Stimulated activated naive CD8-positive, alpha-beta T cell treated with anti-CD3 and anti-CD28 coated beads, Interleukin-15, Interleukin-2, amounts not matched to agents 100 ng/mL and 50 ng/mL, for 24 hours (primary cell): Measurements from ENCODE around the gene ISCA1.

Experiments
- H3K27ac Mint-ChIP-seq: one replicate; pipeline ENCODE4 v1.8.0; 2021; ENCODE audit warnings: mild to moderate bottlenecking, mixed read lengths
- H3K27me3 Mint-ChIP-seq: one replicate; pipeline ENCODE4 v1.8.0; 2021; ENCODE audit warnings: mixed read lengths
- H3K36me3 Mint-ChIP-seq: one replicate; pipeline ENCODE4 v1.8.0; 2021; ENCODE audit warnings: low read depth, mixed read lengths
- H3K4me1 Mint-ChIP-seq: one replicate; pipeline ENCODE4 v1.8.0; 2021; ENCODE audit warnings: low read depth, mixed read lengths
- H3K4me3 Mint-ChIP-seq: one replicate; pipeline ENCODE4 v1.8.0; 2021; ENCODE audit warnings: mild to moderate bottlenecking, mixed read lengths
- H3K9me3 Mint-ChIP-seq: one replicate; pipeline ENCODE4 v1.8.0; 2021; ENCODE audit warnings: mixed read lengths

The ISCA1 gene

DNA sequence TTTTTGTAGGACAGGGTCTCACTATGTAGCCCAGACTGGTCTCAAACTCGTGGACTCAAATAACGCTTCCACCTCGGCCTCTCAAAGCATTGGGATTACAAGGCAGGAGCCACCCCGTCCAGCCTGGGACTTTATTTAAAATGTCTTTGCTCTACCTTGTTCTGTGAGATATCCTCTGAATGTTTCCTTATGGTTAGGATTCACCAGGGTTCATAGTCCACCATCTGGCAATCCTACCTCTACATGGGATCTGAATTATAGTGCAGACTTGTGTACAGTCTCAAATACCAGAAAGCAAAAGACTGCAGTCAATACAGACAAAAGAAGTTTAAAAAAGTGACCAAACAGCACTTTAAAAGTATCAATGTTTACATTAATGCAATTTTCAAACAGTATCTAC, 10.1 kb downstream of the ISCA1 start:
- Mint-ChIP-seq H3K27me3 (no peaks in the 10 kb centered on the region), H3K9me3 (no peaks in the 10 kb centered on the region), H3K4me1 (peaks cover 7% of the 10 kb centered on the region), H3K4me3 (no peak overlapping the region), H3K27ac (no peak overlapping the region), H3K36me3 (peaks cover 46% of the 10 kb centered on the region)

DNA sequence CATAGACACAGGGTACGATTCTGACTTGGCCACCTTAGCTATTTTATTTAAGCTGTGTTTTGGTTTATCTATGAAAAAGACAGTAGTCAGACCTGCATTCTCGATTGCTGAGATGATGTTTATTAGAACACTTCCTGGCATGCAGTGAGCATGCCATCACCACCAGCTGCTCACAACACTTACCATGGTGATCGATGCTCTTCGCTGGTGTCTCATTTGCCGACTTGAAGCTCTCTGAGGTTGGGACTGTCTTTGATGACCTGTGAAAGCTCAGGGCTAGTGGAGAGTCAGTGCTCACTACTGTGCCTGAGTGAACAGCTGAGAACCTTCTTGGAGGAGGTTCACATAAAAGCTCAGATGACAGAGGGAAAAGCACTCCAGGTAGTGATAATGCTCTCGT, 18.5 kb downstream of the ISCA1 start:
- no peak overlapping the region for H3K27ac Mint-ChIP-seq
- no peaks in the 10 kb centered on the region for H3K9me3 Mint-ChIP-seq
- H3K27me3 Mint-ChIP-seq, result no peaks in the 10 kb centered on the region
- H3K4me1 Mint-ChIP-seq, result peaks cover 7% of the 10 kb centered on the region
- peaks cover 38% of the 10 kb centered on the region for H3K36me3 Mint-ChIP-seq
- no peak overlapping the region for H3K4me3 Mint-ChIP-seq

DNA sequence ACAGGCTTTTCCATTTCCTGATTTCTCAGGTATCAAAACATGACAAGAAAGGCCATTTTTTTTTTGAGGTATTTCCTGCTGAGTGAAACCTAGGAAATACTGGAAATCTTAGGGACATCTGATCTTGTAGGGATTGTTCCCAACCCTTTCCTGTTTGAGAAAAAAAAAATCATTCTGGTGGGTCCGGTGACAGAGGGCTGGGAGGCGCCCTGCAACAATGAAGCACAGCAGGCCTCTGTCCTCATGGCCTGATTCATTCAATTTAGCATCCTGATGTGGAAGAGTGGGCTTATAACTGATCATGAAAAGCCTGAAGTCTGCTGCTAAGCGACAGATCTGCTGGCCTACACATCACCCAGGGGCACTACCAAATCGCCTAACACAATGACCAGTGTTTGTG, 19.8 kb downstream of the ISCA1 start:
- Mint-ChIP-seq H3K27ac (no peak overlapping the region), H3K4me3 (no peak overlapping the region)

DNA sequence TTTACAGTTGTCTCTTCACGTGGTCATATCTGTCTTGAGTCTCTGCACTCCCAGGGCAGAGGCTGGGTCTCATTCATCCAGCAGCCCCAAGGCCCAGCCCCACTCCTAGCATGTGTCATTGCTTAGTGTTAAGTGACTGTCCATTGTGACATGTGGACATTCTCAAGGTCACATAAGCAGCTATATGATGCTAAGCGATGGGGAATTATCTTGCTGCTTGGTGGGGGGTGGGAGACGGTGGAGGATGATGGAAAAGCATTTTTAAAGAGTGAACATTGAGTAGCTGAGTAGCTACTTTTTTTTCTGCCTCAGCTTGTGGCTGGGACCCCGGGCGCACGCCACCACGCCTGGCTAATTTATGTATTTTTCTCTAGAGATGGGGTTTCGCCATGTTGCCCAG, 22.8 kb downstream of the ISCA1 start, which contains the start of gene C9orf153:
Gene C9orf153 (minus strand): TSS at position 101 of the 400 bp plus-strand sequence. CDS start 30,054 bp downstream, outside the sequence.
- H3K36me3 Mint-ChIP-seq, result peaks cover 19% of the 10 kb centered on the region
- H3K27ac Mint-ChIP-seq, result no peak within 1 kb of the TSS
- no peak within 1 kb of the TSS for H3K4me3 Mint-ChIP-seq
- H3K4me1 Mint-ChIP-seq, result no peaks in the 10 kb centered on the region
- H3K27me3 Mint-ChIP-seq, result no peaks in the 10 kb centered on the region
- no peaks in the 10 kb centered on the region for H3K9me3 Mint-ChIP-seq

More for the DNA sequence above, 19.8 kb downstream of the ISCA1 start:
- peaks cover 33% of the 10 kb centered on the region for H3K36me3 Mint-ChIP-seq
- H3K27me3 Mint-ChIP-seq, result no peaks in the 10 kb centered on the region
- H3K9me3 Mint-ChIP-seq, result no peaks in the 10 kb centered on the region
- peaks cover 7% of the 10 kb centered on the region for H3K4me1 Mint-ChIP-seq

DNA sequence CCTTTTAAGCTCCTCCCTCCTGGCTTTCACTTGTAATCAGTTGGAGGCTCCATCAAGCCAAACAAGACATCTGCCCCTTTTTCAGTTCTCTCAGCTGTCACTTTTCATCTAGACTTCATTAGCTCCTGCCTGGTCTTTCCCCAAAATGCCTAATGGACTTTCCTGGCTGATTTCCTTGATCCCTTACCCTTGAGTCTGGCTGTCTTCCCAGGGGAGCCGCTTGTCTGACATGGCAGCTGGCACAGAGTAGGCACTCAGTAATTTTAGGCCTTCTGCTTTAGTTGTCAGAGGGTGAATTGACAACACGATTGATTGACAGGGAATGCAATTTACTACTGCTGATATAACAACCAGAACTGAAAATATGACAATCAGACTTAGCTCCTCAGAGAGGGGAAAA, 24.9 kb downstream of the ISCA1 start:
- Mint-ChIP-seq H3K4me3 (no peak overlapping the region), H3K4me1 (no peaks in the 10 kb centered on the region), H3K27me3 (no peaks in the 10 kb centered on the region), H3K27ac (no peak overlapping the region), H3K36me3 (peaks cover 9% of the 10 kb centered on the region), H3K9me3 (peaks cover 5% of the 10 kb centered on the region)

- no peak overlapping the region for H3K27ac Mint-ChIP-seq
- H3K4me3 Mint-ChIP-seq, result no peak overlapping the region
- peaks cover 5% of the 10 kb centered on the region for H3K9me3 Mint-ChIP-seq
- no peaks in the 10 kb centered on the region for H3K27me3 Mint-ChIP-seq
- no peaks in the 10 kb centered on the region for H3K4me1 Mint-ChIP-seq
- peaks cover 8% of the 10 kb centered on the region for H3K36me3 Mint-ChIP-seq
Observed at GRCh38 chr9:86256653-86257052, 25.7 kb downstream of the ISCA1 start.

- Mint-ChIP-seq H3K4me3 (no peak overlapping the region), H3K27me3 (no peaks in the 10 kb centered on the region), H3K4me1 (no peaks in the 10 kb centered on the region), H3K27ac (no peak overlapping the region), H3K36me3 (peaks cover 8% of the 10 kb centered on the region), H3K9me3 (peaks cover 11% of the 10 kb centered on the region)
Observed at GRCh38 chr9:86253577-86253976, 28.8 kb downstream of the ISCA1 start.

- Mint-ChIP-seq H3K27ac (no peak overlapping the region), H3K27me3 (peaks cover 1% of the 10 kb centered on the region), H3K4me3 (no peak overlapping the region), H3K36me3 (peaks cover 8% of the 10 kb centered on the region), H3K9me3 (peaks cover 11% of the 10 kb centered on the region), H3K4me1 (no peaks in the 10 kb centered on the region)
Observed at GRCh38 chr9:86252870-86253269, 29.5 kb downstream of the ISCA1 start.

DNA sequence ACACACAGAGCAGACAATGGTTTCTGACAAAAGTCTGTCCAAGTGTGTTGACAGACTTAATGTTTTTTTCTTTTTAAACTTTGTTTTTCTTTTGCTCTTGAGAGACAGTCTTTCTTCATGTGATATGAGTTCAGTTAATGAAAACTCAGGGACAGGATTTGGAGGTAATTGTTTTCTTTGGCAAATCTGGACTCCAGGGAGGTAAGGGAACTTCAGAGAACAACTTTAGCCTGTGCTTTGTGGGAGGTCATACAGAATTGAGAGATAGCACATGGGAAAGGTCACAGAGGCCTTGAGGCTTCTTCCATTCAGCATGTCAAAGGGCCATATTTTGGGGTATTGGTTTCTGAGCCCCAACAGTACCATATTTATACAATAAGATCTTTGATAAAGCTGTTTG, 32.2 kb downstream of the ISCA1 start:
- Mint-ChIP-seq H3K27me3 (peaks cover 4% of the 10 kb centered on the region), H3K27ac (no peak overlapping the region), H3K36me3 (peaks cover 8% of the 10 kb centered on the region), H3K4me1 (no peaks in the 10 kb centered on the region), H3K9me3 (peaks cover 11% of the 10 kb centered on the region), H3K4me3 (no peak overlapping the region)

GRCh38 chr9:86248746-86249145, 33.6 kb downstream of the ISCA1 start:
- Mint-ChIP-seq H3K27me3 (peaks cover 4% of the 10 kb centered on the region), H3K27ac (no peak overlapping the region), H3K36me3 (peaks cover 5% of the 10 kb centered on the region), H3K4me1 (no peaks in the 10 kb centered on the region), H3K9me3 (peaks cover 11% of the 10 kb centered on the region), H3K4me3 (no peak overlapping the region)

DNA sequence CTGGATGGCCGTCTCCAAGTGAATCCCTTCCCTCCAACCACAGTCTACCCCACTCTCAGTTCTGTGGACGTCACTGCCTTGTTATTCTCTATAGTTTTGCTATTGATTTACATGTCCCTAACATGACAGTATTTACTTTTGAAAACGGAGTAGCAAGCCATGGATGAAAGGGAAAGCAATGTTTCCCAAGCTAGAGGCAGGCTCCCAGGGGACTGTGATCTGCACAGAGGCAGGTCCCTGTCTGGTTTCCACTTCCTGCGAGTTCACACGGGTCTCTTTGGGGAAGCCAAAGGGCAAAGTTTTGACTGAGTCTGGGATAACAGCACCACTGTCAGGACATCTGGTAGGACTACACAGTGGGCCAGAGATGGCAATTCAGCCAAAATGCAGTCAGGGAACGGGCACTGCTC, 35.6 kb downstream of the ISCA1 start:
- no peak overlapping the region for H3K4me3 Mint-ChIP-seq
- H3K4me1 Mint-ChIP-seq, result no peaks in the 10 kb centered on the region
- no peaks in the 10 kb centered on the region for H3K36me3 Mint-ChIP-seq
- peaks cover 6% of the 10 kb centered on the region for H3K9me3 Mint-ChIP-seq
- H3K27me3 Mint-ChIP-seq, result peaks cover 4% of the 10 kb centered on the region
- H3K27ac Mint-ChIP-seq, result no peak overlapping the region

GRCh38 chr9:86242071-86242470, 40.3 kb downstream of the ISCA1 start:
- Mint-ChIP-seq H3K27ac (no peak overlapping the region), H3K36me3 (no peaks in the 10 kb centered on the region), H3K9me3 (no peaks in the 10 kb centered on the region), H3K4me3 (no peak overlapping the region), H3K27me3 (no peaks in the 10 kb centered on the region), H3K4me1 (peaks cover 4% of the 10 kb centered on the region)

DNA sequence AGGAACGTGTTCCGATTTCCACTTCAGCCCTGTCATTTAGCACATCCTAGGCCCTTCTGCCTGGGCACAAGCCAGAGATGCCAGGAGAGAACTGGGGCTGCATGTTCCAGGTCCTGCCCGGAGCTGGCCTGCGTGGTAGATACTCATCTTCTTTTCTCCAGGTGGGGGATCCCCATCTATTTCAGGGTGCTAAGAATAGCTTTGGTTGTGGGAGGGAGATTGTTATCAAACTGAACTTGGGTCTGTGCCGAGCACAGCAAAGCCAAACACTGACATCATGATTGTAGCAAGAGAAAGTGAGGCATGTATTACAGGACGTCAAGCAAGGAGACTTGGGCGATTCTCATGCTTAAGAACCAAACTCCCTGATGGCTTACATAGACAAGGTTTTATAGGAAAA, 41.1 kb downstream of the ISCA1 start:
- no peak overlapping the region for H3K4me3 Mint-ChIP-seq
- H3K27ac Mint-ChIP-seq, result no peak overlapping the region
- peaks cover 4% of the 10 kb centered on the region for H3K4me1 Mint-ChIP-seq
- no peaks in the 10 kb centered on the region for H3K9me3 Mint-ChIP-seq
- H3K36me3 Mint-ChIP-seq, result no peaks in the 10 kb centered on the region
- no peaks in the 10 kb centered on the region for H3K27me3 Mint-ChIP-seq

GRCh38 chr9:86238861-86239770, 43.2 kb downstream of the ISCA1 start:
- Mint-ChIP-seq H3K27ac (no peak overlapping the region), H3K27me3 (peaks cover 1% of the 10 kb centered on the region), H3K36me3 (no peaks in the 10 kb centered on the region), H3K9me3 (no peaks in the 10 kb centered on the region), H3K4me3 (no peak overlapping the region), H3K4me1 (peaks cover 4% of the 10 kb centered on the region)

GRCh38 chr9:86230858-86231257, 51.5 kb downstream of the ISCA1 start:
- Mint-ChIP-seq H3K27me3 (peaks cover 3% of the 10 kb centered on the region), H3K9me3 (no peaks in the 10 kb centered on the region), H3K36me3 (no peaks in the 10 kb centered on the region)

DNA sequence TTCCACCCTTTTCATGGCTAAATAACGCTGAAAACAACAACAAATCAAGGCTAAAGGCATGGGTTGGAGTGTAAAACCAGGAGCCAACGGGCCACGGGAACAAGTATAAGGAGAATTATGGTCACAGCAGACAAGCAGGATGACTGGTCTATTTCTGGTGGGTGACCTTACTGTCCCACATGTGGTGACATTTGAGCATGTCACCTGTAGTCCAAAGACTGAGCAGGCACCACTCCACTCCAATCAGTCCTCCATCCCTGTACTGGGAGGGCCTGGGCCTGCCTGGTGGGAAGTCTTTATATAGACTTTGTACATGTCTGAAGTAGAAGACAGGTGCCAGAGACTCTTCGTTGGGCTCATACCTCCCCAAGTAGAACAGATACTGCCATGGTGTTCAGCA, 59.7 kb downstream of the ISCA1 start:
- Mint-ChIP-seq H3K36me3 (no peaks in the 10 kb centered on the region), H3K9me3 (no peaks in the 10 kb centered on the region), H3K27ac (no peak overlapping the region), H3K4me3 (no peak overlapping the region), H3K4me1 (no peaks in the 10 kb centered on the region), H3K27me3 (no peaks in the 10 kb centered on the region)

More at GRCh38 chr9:86230858-86231257, 51.5 kb downstream of the ISCA1 start:
- no peaks in the 10 kb centered on the region for H3K4me1 Mint-ChIP-seq
- H3K27ac Mint-ChIP-seq, result no peak overlapping the region
- no peak overlapping the region for H3K4me3 Mint-ChIP-seq
